ENCODE measurements around the gene ZMAT5. TPM values are rescaled to one million over a fixed set of nuclear protein-coding genes. Genes with fewer than 3 reads are reported as not detected.

The ZMAT5 gene
- total RNA-seq, 4 donors from 2014 or later, result 13.3 to 33.8 (median 23.1) TPM

DNA sequence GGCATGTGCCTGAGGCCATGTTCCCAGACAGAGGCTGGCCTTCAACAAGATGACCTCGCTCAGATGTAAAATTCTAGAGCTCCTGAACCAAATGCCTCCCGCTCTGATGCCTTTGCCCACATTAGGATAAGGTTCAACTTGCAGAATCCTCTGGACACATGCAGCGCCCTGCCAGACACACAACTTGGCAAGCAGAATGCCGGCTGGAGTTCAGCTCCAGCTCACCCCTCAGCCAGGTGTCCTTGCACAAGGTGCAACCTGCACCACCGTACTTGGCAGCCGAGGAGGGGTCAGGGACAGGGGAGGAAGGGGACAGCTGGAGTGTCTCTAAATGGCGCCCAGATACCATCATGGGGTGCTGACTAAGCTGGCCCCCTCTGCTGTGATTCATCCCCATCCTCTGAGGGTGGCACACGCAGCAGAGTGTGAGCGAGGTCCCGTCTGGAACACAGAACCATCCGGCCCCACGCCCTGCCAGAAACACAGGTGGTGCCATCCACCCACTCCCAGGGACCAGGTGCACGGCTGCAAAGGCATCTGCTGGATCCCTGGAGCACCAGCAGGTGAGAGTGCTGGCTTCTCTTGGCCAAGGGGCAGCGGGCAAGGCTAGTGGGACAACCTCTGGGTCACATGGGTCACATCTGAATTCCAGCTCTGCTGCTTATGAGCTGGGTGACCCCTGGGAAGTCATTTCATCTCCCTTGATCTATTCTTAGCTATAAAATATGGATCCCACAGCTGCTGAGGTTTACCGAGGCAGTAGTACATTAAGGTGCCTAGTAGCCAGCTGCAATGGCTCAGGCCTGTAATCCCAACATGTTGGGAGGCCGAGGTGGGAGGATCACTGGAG, 12.8 kb downstream of the ZMAT5 start:
- no peak for TF ChIP-seq EP300 (IDR thresholded peaks at IDR 0.05)
- no peak for TF ChIP-seq POLR2A (IDR thresholded peaks at IDR 0.05; ENCODE audit: low read depth)
- no peak for TF ChIP-seq CTCF (IDR thresholded peaks at IDR 0.05)
- peaks cover 0 to 2% (median 0%) of the 10 kb centered on the region in 4 donors for H3K4me1 ChIP-seq
- H3K27me3 ChIP-seq, result no peaks in the 10 kb centered on the region
- peaks cover 0 to 35% (median 24%) of the 10 kb centered on the region in 4 donors for H3K36me3 ChIP-seq
- no peak for DNase-seq (ENCODE audit: extremely low spot score)
- no peak overlapping the region for H3K4me3 ChIP-seq
- 78% methylated on average over 14 of the region's 16 CpGs for WGBS
- intact Hi-C loops (cut with DNase I), result no loop called here
- H3K27ac ChIP-seq (replicated peaks in 1 of 4), result no peak overlapping the region
- H3K9me3 ChIP-seq, result no peaks in the 10 kb centered on the region

- H3K4me3 ChIP-seq, result no peak overlapping the region
- TF ChIP-seq EP300 (IDR thresholded peaks at IDR 0.05), result no peak
- no peak for TF ChIP-seq POLR2AphosphoS5 (IDR thresholded peaks at IDR 0.05)
- TF ChIP-seq POLR2A (IDR thresholded peaks at IDR 0.05; ENCODE audit: low read depth), result no peak
- TF ChIP-seq CTCF (IDR thresholded peaks at IDR 0.05), result no peak
- H3K36me3 ChIP-seq, result peaks cover 15 to 54% (median 42%) of the 10 kb centered on the region in 4 donors
- no peaks in the 10 kb centered on the region for H3K27me3 ChIP-seq
- no peaks in the 10 kb centered on the region for H3K9me3 ChIP-seq
- H3K4me1 ChIP-seq, result no peaks in the 10 kb centered on the region
- WGBS, result 90% methylated on average over 2 of the region's 2 CpGs
- H3K27ac ChIP-seq (replicated peaks in 1 of 4), result no peak overlapping the region
- intact Hi-C loops (cut with DNase I), result no loop called here
- no peak for DNase-seq (ENCODE audit: extremely low spot score)
Measured at GRCh38 chr22:29751669-29752068, 15.1 kb downstream of the ZMAT5 start.

DNA sequence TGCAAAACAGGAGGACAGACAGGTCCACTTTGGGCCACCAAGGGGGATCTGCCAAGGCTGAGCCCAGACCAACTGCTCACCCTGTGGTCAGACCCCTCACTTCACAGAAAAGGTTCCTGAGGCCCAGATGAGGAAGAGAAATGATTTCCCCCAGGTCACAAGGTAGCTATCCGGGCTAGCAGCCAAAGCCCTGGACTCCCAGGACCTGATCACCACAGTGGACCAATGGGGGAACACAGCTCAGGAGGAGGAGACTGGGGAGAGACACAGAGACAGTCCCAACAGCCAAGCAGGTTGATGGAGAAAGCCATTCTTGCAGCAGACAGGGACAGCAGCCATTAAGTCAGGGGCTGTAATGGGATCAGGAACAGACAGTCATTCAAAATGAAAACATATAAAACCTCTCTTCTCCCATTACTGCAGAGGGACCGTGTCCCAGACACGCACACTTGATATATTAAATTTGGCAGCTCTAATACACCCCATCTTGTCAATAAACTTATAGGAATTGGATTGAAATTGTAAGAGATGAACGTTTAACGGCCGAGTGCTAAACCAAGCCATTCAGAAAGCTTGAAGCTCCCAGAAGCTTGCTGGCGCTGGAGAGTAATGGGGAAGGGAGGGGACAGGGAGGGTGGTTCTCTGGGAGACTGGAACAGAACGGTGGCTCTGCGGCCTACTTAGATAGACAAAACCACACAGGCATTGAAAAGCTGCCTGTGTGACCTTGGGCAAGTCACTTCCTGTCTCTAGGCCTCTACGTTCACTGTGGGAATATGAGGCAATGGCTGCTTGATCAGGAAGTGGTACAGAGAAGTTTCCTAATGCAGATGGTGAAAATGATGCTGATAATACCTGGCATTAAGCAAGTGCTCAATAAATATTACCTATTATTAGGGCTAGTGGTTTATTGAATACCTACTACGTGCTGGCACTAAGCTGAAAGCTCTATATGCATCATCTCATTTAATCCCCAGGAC, 16.0 kb downstream of the ZMAT5 start:
- H3K27ac ChIP-seq (replicated peaks in 1 of 4), result no peak overlapping the region
- 77% methylated on average over 11 of the region's 11 CpGs for WGBS
- H3K36me3 ChIP-seq, result peaks cover 23 to 62% (median 50%) of the 10 kb centered on the region in 4 donors
- no peak for DNase-seq (ENCODE audit: extremely low spot score)
- H3K4me3 ChIP-seq, result no peak overlapping the region
- H3K27me3 ChIP-seq, result no peaks in the 10 kb centered on the region
- no peak for TF ChIP-seq POLR2AphosphoS5 (IDR thresholded peaks at IDR 0.05)
- no peak for TF ChIP-seq POLR2A (IDR thresholded peaks at IDR 0.05; ENCODE audit: low read depth)
- TF ChIP-seq CTCF (IDR thresholded peaks at IDR 0.05), result no peak
- TF ChIP-seq EP300 (IDR thresholded peaks at IDR 0.05), result no peak
- intact Hi-C loops (cut with DNase I), result no loop called here
- H3K9me3 ChIP-seq, result no peaks in the 10 kb centered on the region
- no peaks in the 10 kb centered on the region for H3K4me1 ChIP-seq

DNA sequence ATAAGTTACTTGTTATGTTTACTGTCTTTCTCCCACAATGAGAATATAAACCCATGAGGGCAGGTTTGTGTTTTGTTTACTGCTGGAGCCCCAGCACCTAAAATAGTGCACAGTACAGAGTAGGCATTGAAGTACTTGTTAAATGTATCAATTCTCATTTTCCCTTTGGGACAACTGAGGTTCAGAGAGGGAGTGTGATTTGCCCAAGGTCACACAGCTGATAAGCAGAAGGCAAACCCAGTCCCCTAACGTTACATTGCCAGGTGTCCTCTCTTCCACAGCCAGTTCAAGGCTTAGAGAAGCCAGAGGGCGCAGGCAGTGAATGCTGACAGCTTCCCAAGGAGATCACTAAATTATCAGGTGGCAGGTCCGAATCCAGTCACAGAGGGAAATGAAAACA, 16.8 kb downstream of the ZMAT5 start:
- H3K4me3 ChIP-seq, result no peak overlapping the region
- no peak overlapping the region for H3K27ac ChIP-seq (replicated peaks in 1 of 4)
- no peaks in the 10 kb centered on the region for H3K4me1 ChIP-seq
- H3K27me3 ChIP-seq, result no peaks in the 10 kb centered on the region
- no peak for TF ChIP-seq POLR2AphosphoS5 (IDR thresholded peaks at IDR 0.05)
- TF ChIP-seq EP300 (IDR thresholded peaks at IDR 0.05), result no peak
- TF ChIP-seq CTCF (IDR thresholded peaks at IDR 0.05), result no peak
- no peak for TF ChIP-seq POLR2A (IDR thresholded peaks at IDR 0.05; ENCODE audit: low read depth)
- peaks cover 31 to 71% (median 58%) of the 10 kb centered on the region in 4 donors for H3K36me3 ChIP-seq
- H3K9me3 ChIP-seq, result no peaks in the 10 kb centered on the region
- intact Hi-C loops (cut with DNase I), result no loop called here
- 92% methylated on average over 3 of the region's 3 CpGs for WGBS
- DNase-seq (ENCODE audit: extremely low spot score), result no peak

All from esophagus muscularis mucosa (tissue), 4 donors.